GM19372 (cell line): Measurements from ENCODE around the gene GPR101.
"Not testable (repeated sequence)": the region's sequence is repeated elsewhere in the genome, so short reads cannot be mapped to it uniquely, and the experiment has no call there.

ENCODE experiments used
- ATAC-seq: cut with Tn5 transposase; IDR thresholded peaks from one replicate; pipeline ENCODE4 v1.9.1; 2021; ENCODE audit warnings: mild to moderate bottlenecking, low read depth, moderate library complexity; ENCODE audit not compliant: unreplicated experiment

GPR101 gene

GRCh38 chrX:137031039-137031438, 2.8 kb downstream of the GPR101 start:
- ATAC-seq, result no peak

GRCh38 chrX:137028699-137029098, 5.1 kb downstream of the GPR101 start:
- no peak for ATAC-seq

DNA sequence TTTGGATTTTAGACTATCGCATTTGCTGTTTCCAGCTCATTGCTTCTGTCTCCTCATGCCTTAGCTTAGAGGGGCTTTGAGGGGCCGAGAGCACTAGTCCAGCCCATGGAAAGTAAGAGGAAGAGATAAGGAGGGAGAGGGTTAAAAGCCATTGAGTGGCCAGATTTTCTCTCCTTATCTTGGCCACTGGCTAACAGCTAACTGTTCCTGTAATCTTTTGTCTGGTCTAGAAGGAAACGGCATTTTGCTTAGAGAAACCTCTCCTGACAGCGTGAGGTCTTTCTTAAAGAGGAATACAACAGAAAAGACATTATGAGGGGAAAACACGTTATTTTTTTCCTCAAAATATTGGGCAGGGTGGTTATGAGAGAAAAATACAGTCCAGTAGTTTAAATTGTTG, 7.9 kb downstream of the GPR101 start:
- ATAC-seq, result no peak

GRCh38 chrX:137000236-137000635, 33.6 kb downstream of the GPR101 start:
- ATAC-seq, result not testable (repeated sequence)

GRCh38 chrX:136999024-136999423, 34.8 kb downstream of the GPR101 start:
- no peak for ATAC-seq
